Measurements from ENCODE around the gene CHRNA9. TPM values are rescaled to one million over a fixed set of nuclear protein-coding genes. Genes with fewer than 3 reads are reported as not detected.

Gene CHRNA9
- total RNA-seq, 1 experiment from 2014 or later: 1.2 TPM

DNA sequence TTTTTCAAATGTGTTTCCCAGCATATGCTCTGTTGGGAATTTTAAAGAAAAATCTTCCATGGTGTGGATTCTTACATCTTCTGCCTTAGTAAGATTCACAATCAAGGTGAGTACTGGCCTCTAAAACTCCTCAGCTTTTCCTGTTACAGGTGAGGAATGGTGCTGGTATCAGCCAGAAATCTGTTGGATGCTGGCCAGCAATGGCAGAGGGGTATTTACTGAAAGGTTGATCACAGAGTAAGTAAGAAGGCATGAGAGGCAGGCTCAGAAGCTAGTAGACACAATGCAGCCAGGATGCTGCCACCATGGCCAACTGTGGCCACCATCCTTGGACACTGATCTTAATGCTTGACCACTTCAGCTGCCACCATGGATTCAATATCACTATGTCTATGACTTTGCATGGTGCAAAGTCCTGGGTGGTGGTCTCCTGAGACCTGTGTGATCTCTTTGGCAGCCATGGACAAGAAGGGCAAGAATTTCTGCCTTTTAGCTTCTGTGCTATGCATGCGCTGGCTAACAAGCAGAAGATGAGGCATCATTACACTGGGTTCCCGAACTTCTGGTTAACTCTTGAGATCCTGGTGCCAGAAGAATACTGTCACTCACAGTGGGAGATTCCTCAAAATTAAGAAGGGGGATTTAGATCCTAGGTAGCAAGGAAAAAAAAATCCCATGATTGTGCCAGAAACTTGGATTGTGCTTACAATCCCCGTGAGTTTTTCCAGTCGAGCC, 60.2 kb downstream of the CHRNA9 start:
- no peak for DNase-seq (ENCODE audit: low spot score)
- Mint-ChIP-seq H3K27ac (no peak overlapping the region), H3K4me3 (no peak overlapping the region), H3K4me1 (peaks cover 19% of the 10 kb centered on the region), H3K36me3 (no peaks in the 10 kb centered on the region), H3K9me3 (no peaks in the 10 kb centered on the region), H3K27me3 (ENCODE audit: low read depth) (no peaks in the 10 kb centered on the region)
- no peak for ATAC-seq
- TF ChIP-seq, protein P1, sequence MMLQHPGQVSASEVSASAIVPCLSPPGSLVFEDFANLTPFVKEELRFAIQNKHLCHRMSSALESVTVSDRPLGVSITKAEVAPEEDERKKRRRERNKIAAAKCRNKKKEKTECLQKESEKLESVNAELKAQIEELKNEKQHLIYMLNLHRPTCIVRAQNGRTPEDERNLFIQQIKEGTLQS (CRISPR knock-in tag; conservative IDR thresholded peaks at IDR 0.05): no peak
- TF ChIP-seq, protein P2, sequence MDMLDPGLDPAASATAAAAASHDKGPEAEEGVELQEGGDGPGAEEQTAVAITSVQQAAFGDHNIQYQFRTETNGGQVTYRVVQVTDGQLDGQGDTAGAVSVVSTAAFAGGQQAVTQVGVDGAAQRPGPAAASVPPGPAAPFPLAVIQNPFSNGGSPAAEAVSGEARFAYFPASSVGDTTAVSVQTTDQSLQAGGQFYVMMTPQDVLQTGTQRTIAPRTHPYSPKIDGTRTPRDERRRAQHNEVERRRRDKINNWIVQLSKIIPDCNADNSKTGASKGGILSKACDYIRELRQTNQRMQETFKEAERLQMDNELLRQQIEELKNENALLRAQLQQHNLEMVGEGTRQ (CRISPR knock-in tag; IDR thresholded peaks at IDR 0.05): no peak
- TF ChIP-seq NFATC4 (CRISPR knock-in tag; IDR thresholded peaks at IDR 0.05) (no peak), ZNF396 (CRISPR knock-in tag; IDR thresholded peaks at IDR 0.05; ENCODE audit: borderline replicate concordance) (no peak), TEAD1 (CRISPR knock-in tag; IDR thresholded peaks at IDR 0.05) (no peak), ESRRA (CRISPR knock-in tag; IDR thresholded peaks at IDR 0.05; ENCODE audit: borderline replicate concordance) (no peak)
- TF ChIP-seq, protein P3, sequence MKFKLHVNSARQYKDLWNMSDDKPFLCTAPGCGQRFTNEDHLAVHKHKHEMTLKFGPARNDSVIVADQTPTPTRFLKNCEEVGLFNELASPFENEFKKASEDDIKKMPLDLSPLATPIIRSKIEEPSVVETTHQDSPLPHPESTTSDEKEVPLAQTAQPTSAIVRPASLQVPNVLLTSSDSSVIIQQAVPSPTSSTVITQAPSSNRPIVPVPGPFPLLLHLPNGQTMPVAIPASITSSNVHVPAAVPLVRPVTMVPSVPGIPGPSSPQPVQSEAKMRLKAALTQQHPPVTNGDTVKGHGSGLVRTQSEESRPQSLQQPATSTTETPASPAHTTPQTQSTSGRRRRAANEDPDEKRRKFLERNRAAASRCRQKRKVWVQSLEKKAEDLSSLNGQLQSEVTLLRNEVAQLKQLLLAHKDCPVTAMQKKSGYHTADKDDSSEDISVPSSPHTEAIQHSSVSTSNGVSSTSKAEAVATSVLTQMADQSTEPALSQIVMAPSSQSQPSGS (CRISPR knock-in tag; IDR thresholded peaks at IDR 0.05; ENCODE audit: borderline replicate concordance, low read depth): no peak
- TF ChIP-seq, protein P4, sequence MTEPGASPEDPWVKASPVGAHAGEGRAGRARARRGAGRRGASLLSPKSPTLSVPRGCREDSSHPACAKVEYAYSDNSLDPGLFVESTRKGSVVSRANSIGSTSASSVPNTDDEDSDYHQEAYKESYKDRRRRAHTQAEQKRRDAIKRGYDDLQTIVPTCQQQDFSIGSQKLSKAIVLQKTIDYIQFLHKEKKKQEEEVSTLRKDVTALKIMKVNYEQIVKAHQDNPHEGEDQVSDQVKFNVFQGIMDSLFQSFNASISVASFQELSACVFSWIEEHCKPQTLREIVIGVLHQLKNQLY (CRISPR knock-in tag; IDR thresholded peaks at IDR 0.05): no peak
- ChIA-PET CTCF (interaction anchor here (1.2 kb wide), 1 partner anchor 78 kb away, joined by 9 read pairs; no protein-coding TSS in a partner anchor), POLR2A (no interaction called here)

DNA sequence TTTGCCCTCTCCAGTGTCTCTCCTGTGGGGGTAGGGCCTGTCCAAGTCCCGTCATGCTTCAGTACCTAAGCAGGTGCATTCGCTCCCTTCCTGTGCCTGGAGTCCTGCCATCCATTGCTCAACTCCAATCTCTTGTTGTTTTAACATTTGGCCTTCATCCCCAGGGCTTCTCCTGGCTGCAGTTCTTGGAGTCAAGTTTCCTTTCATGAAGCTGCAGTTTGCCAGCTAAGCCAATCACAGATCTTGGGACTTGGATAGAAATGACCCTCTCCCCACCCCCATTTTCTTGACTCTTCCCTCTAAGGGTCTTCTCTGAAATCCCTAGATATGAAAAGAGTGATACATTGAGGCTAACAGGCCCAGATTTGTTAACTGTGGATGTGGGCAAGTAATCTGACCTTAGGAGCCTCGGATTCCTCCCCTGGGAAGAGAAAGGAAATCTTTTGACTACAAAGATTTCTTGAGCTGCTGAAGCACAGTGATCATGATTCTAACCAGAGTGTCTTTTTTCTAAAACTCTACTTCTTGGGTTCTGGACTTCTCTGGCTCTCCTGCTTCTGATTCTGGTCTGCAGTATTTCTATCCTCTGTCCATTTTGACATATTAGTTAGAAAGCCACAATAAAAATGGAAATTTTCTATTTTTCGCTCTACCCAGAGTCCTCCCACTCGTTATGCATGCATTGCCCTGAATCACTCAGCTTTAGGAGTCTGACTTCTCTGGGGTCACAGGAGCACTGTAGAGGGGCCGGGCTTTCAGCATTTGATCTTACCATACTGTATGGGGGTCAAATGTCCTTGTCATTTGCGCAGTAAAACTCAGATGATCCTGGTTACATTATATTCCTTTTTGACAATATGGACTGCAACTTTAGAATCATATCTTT, 61.0 kb downstream of the CHRNA9 start:
- POLR2A ChIA-PET: no interaction called here
- Mint-ChIP-seq H3K4me3 (no peak overlapping the region), H3K27me3 (ENCODE audit: low read depth) (no peaks in the 10 kb centered on the region; the same call in 1 of the 2 replicates), H3K27ac (peak overlapping the region; percentile 62), H3K4me1 (peaks cover 19% of the 10 kb centered on the region), H3K9me3 (no peaks in the 10 kb centered on the region), H3K36me3 (no peaks in the 10 kb centered on the region)
- CTCF ChIA-PET: interaction anchor here (1.2 kb wide), 1 partner anchor 79 kb away, joined by 9 read pairs; no protein-coding TSS in a partner anchor
- ATAC-seq (peak; percentile 86), DNase-seq (ENCODE audit: low spot score) (no peak)
- TF ChIP-seq NFYB (CRISPR knock-in tag; conservative IDR thresholded peaks at IDR 0.05; ENCODE audit: low read depth): peak; percentile 39
- TF ChIP-seq TCF7 (CRISPR knock-in tag; IDR thresholded peaks at IDR 0.05; ENCODE audit: low read depth): no peak
- TF ChIP-seq, protein P5, sequence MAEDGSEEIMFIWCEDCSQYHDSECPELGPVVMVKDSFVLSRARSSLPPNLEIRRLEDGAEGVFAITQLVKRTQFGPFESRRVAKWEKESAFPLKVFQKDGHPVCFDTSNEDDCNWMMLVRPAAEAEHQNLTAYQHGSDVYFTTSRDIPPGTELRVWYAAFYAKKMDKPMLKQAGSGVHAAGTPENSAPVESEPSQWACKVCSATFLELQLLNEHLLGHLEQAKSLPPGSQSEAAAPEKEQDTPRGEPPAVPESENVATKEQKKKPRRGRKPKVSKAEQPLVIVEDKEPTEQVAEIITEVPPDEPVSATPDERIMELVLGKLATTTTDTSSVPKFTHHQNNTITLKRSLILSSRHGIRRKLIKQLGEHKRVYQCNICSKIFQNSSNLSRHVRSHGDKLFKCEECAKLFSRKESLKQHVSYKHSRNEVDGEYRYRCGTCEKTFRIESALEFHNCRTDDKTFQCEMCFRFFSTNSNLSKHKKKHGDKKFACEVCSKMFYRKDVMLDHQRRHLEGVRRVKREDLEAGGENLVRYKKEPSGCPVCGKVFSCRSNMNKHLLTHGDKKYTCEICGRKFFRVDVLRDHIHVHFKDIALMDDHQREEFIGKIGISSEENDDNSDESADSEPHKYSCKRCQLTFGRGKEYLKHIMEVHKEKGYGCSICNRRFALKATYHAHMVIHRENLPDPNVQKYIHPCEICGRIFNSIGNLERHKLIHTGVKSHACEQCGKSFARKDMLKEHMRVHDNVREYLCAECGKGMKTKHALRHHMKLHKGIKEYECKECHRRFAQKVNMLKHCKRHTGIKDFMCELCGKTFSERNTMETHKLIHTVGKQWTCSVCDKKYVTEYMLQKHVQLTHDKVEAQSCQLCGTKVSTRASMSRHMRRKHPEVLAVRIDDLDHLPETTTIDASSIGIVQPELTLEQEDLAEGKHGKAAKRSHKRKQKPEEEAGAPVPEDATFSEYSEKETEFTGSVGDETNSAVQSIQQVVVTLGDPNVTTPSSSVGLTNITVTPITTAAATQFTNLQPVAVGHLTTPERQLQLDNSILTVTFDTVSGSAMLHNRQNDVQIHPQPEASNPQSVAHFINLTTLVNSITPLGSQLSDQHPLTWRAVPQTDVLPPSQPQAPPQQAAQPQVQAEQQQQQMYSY (CRISPR knock-in tag; IDR thresholded peaks at IDR 0.05): 0 out of 2 replicates have a peak, but pooled peaks have one; percentile 13

DNA sequence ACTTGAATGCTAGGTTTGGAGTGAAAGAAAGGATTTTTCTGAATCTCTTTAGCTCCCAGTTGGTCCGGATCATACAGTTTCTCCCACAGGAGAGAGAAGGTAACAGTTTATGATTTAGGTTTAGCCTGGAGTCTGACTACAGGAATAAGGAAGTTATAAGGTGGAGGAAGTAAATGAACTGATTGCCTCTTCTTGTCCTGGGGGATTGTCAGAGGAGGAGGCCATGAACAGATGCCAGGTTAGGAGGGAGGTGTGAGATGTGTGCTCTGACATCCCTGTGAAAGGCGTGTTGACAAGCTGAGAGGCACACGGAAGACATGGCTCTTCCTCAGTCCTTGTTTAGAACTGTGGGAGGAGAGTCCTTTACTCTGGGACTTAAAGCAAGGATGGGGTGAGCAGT, 64.4 kb downstream of the CHRNA9 start:
- POLR2A ChIA-PET: no interaction called here
- Mint-ChIP-seq H3K9me3 (no peaks in the 10 kb centered on the region), H3K36me3 (no peaks in the 10 kb centered on the region), H3K4me3 (no peak overlapping the region), H3K4me1 (peaks cover 25% of the 10 kb centered on the region), H3K27me3 (ENCODE audit: low read depth) (no peaks in the 10 kb centered on the region; the same call in 1 of the 2 replicates), H3K27ac (no peak overlapping the region)
- CTCF ChIA-PET: interaction anchor here (1.1 kb wide), 1 partner anchor 82 kb away, joined by 3 read pairs; no protein-coding TSS in a partner anchor
- TF ChIP-seq ZNF396 (CRISPR knock-in tag; IDR thresholded peaks at IDR 0.05; ENCODE audit: borderline replicate concordance): no peak
- ATAC-seq (no peak), DNase-seq (ENCODE audit: low spot score) (no peak)

Data from WTC11 (cell line).